DND-41 (cell line): ENCODE data around the gene FOXI3.

Experiments used
- ATAC-seq: fragments of 200-7000 bp; cut with Tn5 transposase; 3 replicates; pipeline ENCODE4 v1.9.1; 2021; ENCODE audit warnings: low read depth; ENCODE audit not compliant: insufficient read depth
- DNase-seq: peaks from one replicate; pipeline ENCODE4 v3.0.0-alpha.2; 2020
- H2AFZ ChIP-seq: 2 replicates; pipeline ENCODE4 v1.6.0; 2012; ENCODE audit warnings: low read depth, low read length
- H3K27ac ChIP-seq: 2 replicates; pipeline ENCODE4 v1.5.1; 2012; ENCODE audit warnings: low read length, inconsistent platforms
- H3K27me3 ChIP-seq: fragments of 200-600 bp; sonication (generic); 2 replicates; pipeline ENCODE4 v1.6.0; 2012; ENCODE audit warnings: low read length, mild to moderate bottlenecking, inconsistent platforms; ENCODE audit not compliant: insufficient read depth, poor library complexity
- H3K36me3 ChIP-seq: 2 replicates; pipeline ENCODE4 v1.5.1; 2012; ENCODE audit warnings: low read length, inconsistent platforms; ENCODE audit not compliant: insufficient read depth
- H3K4me1 ChIP-seq: 2 replicates; pipeline ENCODE4 v1.5.1; 2012; ENCODE audit warnings: mild to moderate bottlenecking, low read length; ENCODE audit not compliant: insufficient read depth
- H3K4me2 ChIP-seq: 2 replicates; pipeline ENCODE4 v1.6.0; 2012; ENCODE audit warnings: mild to moderate bottlenecking, moderate library complexity, low read length, inconsistent platforms; ENCODE audit not compliant: insufficient read depth
- H3K4me3 ChIP-seq, 2 experiments: fragments of 200-600 bp in 1 of 2; shearing (Covaris generic) in 1 of 2; 2 replicates each; pipeline ENCODE4 v1.5.1; 2012 to 2016; ENCODE audit warnings: inconsistent platforms in 2 of 2, low read length in 2 of 2, mild to moderate bottlenecking in 2 of 2, low read depth in 1 of 2, moderate library complexity in 1 of 2
- H3K79me2 ChIP-seq: 2 replicates; pipeline ENCODE4 v1.6.0; 2012; ENCODE audit warnings: low read length, inconsistent platforms; ENCODE audit not compliant: insufficient read depth
- H3K9ac ChIP-seq: 2 replicates; pipeline ENCODE4 v1.6.0; 2012; ENCODE audit warnings: low read depth, mild to moderate bottlenecking, inconsistent platforms, low read length, moderate library complexity
- H3K9me3 ChIP-seq: 2 replicates; pipeline ENCODE4 v1.5.1; 2012; ENCODE audit warnings: low read length, moderate library complexity, mild to moderate bottlenecking, inconsistent platforms; ENCODE audit not compliant: insufficient read depth, severe bottlenecking
- H4K20me1 ChIP-seq: 2 replicates; pipeline ENCODE4 v1.6.0; 2012; ENCODE audit warnings: low read length; ENCODE audit not compliant: insufficient read depth
- EZH2 ChIP-seq: IDR thresholded peaks from 3 replicates; pipeline ENCODE4 v1.6.1; 2012; ENCODE audit warnings: borderline replicate concordance, low read depth, mild to moderate bottlenecking, moderate library complexity, low read length, inconsistent platforms; ENCODE audit not compliant: severe bottlenecking
- TF ChIP-seq, protein P1 (sequence below): IDR thresholded peaks from 2 replicates; pipeline ENCODE4 v1.5.1; 2012; ENCODE audit warnings: borderline replicate concordance, low read length, moderate library complexity, mild to moderate bottlenecking; ENCODE audit not compliant: poor library complexity, severe bottlenecking; ENCODE audit errors: extremely low read depth

Gene FOXI3

DNA sequence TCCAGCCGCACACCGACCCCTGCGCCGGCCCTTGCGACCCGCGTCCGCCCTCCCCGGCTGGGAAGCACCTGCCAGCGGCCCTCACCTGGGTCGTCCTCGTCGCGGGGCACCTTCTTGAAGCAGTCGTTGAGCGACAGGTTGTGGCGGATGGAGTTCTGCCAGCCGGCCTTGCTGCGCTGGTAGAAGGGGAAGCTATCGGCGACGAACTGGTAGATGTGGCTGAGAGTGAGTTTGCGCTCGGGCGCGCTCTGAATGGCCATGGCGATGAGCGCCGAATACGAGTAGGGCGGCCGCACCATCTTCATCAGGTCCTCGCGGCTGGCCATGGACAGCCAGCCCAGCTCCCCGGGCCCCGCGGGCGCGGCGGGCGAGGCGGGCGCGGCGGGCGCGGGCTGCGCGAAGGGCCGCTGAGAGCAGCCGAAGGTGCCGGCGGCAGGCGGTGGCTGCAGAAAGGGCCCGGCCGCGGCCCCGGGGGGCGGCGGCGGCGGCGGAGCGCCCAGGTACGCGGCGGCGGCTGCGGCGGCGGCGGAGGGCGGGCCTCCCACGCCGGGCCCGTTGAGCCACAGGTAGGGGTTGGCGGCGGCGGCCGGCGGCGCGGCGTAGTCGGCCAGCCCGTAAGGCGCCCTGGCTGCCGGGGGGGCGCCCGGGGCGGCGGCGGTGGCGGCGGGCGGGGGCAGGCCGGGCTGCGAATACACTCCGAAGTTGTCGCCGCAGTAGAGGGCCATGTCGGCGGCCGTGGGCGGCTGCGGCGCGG lies 505 bp downstream of the FOXI3 start:
- no peak overlapping the region for H3K4me2 ChIP-seq
- no peaks in the 10 kb centered on the region for H3K36me3 ChIP-seq
- H3K27me3 ChIP-seq: no peaks in the 10 kb centered on the region
- no peaks in the 10 kb centered on the region for H3K9me3 ChIP-seq
- H3K4me1 ChIP-seq: no peaks in the 10 kb centered on the region
- no peaks in the 10 kb centered on the region for H4K20me1 ChIP-seq
- no peak overlapping the region for H3K27ac ChIP-seq
- ATAC-seq: no peak
- H3K79me2 ChIP-seq: no peaks in the 10 kb centered on the region
- no peak for TF ChIP-seq EZH2
- TF ChIP-seq, protein P1, sequence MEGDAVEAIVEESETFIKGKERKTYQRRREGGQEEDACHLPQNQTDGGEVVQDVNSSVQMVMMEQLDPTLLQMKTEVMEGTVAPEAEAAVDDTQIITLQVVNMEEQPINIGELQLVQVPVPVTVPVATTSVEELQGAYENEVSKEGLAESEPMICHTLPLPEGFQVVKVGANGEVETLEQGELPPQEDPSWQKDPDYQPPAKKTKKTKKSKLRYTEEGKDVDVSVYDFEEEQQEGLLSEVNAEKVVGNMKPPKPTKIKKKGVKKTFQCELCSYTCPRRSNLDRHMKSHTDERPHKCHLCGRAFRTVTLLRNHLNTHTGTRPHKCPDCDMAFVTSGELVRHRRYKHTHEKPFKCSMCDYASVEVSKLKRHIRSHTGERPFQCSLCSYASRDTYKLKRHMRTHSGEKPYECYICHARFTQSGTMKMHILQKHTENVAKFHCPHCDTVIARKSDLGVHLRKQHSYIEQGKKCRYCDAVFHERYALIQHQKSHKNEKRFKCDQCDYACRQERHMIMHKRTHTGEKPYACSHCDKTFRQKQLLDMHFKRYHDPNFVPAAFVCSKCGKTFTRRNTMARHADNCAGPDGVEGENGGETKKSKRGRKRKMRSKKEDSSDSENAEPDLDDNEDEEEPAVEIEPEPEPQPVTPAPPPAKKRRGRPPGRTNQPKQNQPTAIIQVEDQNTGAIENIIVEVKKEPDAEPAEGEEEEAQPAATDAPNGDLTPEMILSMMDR: no peak
- H3K4me3 ChIP-seq: no peak overlapping the region
- no peak overlapping the region for H2AFZ ChIP-seq
- no peak for DNase-seq
- no peak overlapping the region for H3K9ac ChIP-seq

DNA sequence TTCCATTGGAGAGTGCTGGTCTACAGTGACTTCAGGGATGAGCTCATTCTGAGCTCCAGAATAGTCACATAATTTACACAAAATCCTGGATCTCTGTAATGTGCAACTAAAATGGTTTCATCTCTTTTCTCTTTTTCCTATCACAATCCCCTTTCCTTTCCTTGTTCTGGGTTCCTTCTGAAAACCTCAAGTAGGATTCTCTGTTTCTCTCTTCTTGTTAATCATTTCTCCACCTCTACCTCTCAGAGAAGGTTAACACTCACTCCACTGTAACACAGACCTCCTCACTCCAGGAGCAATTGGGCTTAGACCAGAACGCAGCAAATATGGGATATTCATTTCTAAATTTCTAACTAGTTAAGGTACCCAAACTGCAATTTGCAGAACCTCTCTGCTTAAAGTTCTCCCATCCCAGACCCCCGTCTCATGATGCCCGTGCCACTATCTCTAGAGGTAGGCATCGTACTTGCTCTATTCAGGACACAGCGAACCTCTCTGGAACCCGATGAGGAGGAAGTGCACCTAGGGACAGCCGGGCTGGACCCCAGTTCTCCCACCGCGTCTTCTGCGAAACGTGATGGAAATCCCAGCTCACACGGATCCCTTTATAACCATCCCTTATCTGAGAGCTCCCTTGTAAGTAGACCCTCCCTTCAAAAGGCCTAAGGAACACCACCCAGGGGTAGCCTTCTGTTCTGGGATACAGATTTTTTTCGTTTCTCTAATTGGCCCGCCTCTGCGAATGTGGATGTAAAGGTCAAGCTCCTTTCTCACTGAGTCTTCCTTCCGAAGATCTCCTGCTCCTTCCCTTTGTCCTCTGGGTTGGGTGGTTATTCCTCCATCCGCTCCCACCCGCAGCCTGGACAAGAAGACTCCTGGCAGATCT lies 1.3 kb downstream of the FOXI3 start:
- H2AFZ ChIP-seq: no peak overlapping the region
- no peaks in the 10 kb centered on the region for H3K79me2 ChIP-seq
- DNase-seq: no peak
- H3K9ac ChIP-seq: no peak overlapping the region
- H3K9me3 ChIP-seq: no peaks in the 10 kb centered on the region
- H3K27ac ChIP-seq: no peak overlapping the region
- no peak overlapping the region for H3K4me2 ChIP-seq
- no peaks in the 10 kb centered on the region for H3K4me1 ChIP-seq
- H3K36me3 ChIP-seq: no peaks in the 10 kb centered on the region
- no peaks in the 10 kb centered on the region for H3K27me3 ChIP-seq
- no peak overlapping the region for H3K4me3 ChIP-seq
- TF ChIP-seq, protein P1: no peak
- no peak for TF ChIP-seq EZH2
- ATAC-seq: no peak
- H4K20me1 ChIP-seq: no peaks in the 10 kb centered on the region

DNA sequence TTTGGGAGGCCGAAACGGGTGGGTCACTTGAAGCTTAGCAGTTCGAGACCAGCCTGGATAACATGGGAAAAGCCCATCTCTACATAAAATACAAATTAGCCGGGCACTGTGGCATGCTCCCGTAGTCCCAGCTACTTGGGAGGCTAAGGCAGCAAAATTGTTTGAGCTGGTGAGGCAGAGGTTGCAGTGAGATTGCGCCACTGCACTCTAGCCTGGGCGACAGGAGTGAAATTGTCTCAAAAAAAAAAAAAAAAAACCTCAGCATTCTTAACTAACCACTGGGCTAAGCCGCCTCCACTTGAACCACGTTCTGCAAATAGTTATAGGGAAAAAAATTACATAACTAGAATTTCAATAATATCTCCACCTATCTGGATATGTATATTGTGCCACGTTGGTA lies 2.3 kb downstream of the FOXI3 start:
- H3K9ac ChIP-seq: no peak overlapping the region
- H3K9me3 ChIP-seq: no peaks in the 10 kb centered on the region
- no peaks in the 10 kb centered on the region for H3K27me3 ChIP-seq
- H4K20me1 ChIP-seq: no peaks in the 10 kb centered on the region
- no peak overlapping the region for H3K27ac ChIP-seq
- H3K4me3 ChIP-seq: no peak overlapping the region
- H3K4me1 ChIP-seq: no peaks in the 10 kb centered on the region
- no peak overlapping the region for H2AFZ ChIP-seq
- no peak for ATAC-seq
- no peak for TF ChIP-seq EZH2
- TF ChIP-seq, protein P1: no peak
- no peaks in the 10 kb centered on the region for H3K36me3 ChIP-seq
- H3K4me2 ChIP-seq: no peak overlapping the region
- no peak for DNase-seq
- H3K79me2 ChIP-seq: no peaks in the 10 kb centered on the region
